Choroid plexus epithelial cell (primary cell): ENCODE measurements around the gene COL5A1.

Experiments
- DNase-seq: peaks from one replicate; pipeline ENCODE4 v3.0.0-alpha.2; 2010; ENCODE audit warnings: low read depth
- H3K4me3 ChIP-seq: 2 replicates; pipeline ENCODE4 v1.5.1; 2011; ENCODE audit warnings: low read depth, mild to moderate bottlenecking, control low read depth, low read length, moderate library complexity
- TF ChIP-seq, protein P1 (sequence below): conservative IDR thresholded peaks from 2 replicates; pipeline ENCODE4 v1.5.1; 2011; ENCODE audit warnings: low read depth, mild to moderate bottlenecking, control low read depth, inconsistent platforms, low read length, moderate library complexity

Gene COL5A1

DNA sequence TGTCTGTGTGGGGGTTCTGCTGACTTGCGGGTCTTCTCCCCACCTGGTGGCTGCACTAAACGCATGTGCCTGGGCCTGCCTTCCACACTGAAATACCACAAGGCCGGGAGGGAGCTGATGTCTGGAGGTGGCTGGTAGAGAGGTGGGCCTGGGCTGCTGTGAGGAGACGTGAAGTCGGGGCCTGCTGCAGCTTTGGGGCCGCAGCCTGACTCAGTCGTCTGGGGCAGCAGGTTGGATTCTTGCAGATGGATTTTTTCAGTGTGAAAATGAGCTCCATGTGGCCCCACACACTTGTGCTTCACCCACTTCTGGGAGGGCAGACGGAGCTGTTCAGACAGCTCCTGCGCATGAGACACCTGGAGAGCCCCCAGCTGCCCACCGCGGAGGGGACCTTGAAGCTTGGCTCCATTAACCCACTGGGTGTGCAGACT is 29.3 kb downstream of the COL5A1 start:
- TF ChIP-seq, protein P1, sequence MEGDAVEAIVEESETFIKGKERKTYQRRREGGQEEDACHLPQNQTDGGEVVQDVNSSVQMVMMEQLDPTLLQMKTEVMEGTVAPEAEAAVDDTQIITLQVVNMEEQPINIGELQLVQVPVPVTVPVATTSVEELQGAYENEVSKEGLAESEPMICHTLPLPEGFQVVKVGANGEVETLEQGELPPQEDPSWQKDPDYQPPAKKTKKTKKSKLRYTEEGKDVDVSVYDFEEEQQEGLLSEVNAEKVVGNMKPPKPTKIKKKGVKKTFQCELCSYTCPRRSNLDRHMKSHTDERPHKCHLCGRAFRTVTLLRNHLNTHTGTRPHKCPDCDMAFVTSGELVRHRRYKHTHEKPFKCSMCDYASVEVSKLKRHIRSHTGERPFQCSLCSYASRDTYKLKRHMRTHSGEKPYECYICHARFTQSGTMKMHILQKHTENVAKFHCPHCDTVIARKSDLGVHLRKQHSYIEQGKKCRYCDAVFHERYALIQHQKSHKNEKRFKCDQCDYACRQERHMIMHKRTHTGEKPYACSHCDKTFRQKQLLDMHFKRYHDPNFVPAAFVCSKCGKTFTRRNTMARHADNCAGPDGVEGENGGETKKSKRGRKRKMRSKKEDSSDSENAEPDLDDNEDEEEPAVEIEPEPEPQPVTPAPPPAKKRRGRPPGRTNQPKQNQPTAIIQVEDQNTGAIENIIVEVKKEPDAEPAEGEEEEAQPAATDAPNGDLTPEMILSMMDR, result no peak
- no peak overlapping the region for H3K4me3 ChIP-seq
- peak; percentile 19 for DNase-seq

DNA sequence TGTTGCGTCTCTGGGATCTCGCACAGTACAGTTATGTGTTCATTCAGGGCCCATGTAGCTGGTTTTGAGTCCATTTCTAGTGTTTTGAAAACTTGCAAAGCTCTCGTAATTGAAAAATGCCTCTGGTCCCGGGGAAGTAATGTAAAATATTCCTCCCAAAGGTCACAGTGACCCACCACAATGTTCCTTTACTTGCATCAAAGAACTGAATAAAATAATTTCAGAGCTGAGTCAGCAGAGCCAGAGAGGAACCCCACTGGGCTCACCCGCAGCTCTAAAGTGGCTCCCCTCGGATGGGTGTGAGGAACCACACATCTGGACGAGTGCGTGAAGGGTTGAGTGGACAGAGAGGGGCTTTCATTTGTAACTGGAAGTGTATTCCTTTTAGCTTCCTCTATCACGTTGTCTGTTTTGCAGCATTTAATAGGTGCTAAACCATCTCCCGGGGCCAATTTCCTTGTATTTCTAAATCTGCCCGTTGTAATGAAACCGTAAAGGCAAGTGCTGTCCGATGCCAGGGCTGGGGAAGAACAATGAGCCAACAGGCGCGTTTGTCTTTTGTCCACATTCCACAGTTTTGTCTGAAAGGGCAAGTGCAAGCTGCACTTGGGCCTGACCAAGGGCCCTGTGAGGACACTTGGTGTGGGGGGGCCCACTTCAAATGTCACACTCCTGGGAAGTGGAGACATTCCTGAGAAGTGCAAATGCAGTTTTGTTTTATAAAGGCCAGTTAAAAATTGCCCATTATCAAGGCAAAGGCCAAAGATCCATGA is 29.9 kb downstream of the COL5A1 start:
- TF ChIP-seq, protein P1, result no peak
- peak; percentile 86 for DNase-seq
- no peak overlapping the region for H3K4me3 ChIP-seq

DNA sequence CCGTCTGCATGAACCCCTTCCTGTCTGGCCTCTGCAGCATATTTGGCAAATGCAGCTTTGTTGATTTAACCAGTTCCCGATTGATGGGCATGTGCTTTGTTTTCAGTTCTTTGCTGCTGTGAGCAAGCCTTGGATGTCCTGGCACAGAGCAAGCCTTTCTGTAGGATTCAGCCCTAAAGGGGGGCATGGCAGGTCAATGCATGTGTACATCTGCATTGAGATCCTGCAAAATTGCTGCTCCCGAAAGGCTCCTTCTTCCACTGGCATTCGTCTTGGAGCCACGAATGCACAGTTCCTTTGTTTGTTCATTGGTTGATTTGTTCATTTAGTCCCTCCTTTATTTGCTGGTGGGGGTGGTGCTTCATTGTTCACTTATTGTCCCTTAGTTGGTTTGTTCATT is 34.8 kb downstream of the COL5A1 start:
- no peak overlapping the region for H3K4me3 ChIP-seq
- DNase-seq, result no peak
- TF ChIP-seq, protein P1, result no peak

- TF ChIP-seq, protein P1, result no peak
- DNase-seq, result no peak
- no peak overlapping the region for H3K4me3 ChIP-seq
Measured at GRCh38 chr9:134676886-134677285, 35.3 kb downstream of the COL5A1 start.

DNA sequence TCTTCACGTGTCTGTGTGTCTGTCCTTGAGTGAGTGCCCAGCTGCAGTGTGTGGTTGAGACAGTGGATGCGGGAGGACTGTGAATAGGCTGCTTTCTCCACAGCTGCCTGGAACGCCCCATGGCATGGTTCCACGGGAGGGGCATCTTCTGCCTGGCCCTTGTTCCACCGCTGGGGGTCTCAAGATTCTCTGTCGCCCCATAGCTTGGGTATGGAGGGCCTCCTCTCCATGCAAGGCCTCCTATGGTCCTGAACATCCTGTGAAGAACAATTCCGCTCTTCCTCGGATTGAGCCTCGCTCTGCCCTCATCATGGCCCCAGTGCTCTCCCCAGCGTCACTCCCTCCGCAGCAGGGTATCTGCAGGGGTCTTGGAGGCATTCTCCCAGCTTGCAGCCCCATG is 36.1 kb downstream of the COL5A1 start:
- TF ChIP-seq, protein P1, result no peak
- H3K4me3 ChIP-seq, result no peak overlapping the region
- DNase-seq, result no peak

DNA sequence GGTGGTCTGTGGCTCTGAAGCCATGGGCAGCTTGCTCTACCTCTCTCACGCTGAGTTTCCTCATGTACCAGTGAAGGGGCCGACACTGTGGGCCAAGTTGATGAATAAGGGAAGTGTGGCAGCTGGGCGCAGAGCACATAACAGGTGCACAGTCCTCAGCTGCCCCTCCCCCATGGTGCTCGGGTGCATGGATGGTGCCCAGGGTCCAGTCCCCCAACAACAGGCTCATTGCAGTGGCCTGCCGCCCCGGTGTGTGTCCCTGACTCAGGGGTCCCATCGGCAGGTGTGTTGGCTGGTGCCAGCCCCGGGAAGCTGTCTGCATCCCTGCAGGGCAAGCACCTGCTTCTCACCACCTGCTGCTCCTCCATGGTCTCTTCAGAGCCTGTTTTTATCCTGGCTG is 36.6 kb downstream of the COL5A1 start:
- TF ChIP-seq, protein P1, result no peak
- no peak overlapping the region for H3K4me3 ChIP-seq
- no peak for DNase-seq
